Lung (tissue), 12 donors: ENCODE measurements around the gene ZNF462. TPM values are rescaled to one million over a fixed set of nuclear protein-coding genes. Genes with fewer than 3 reads are reported as not detected.
A peak's percentile ranks its signal among the peaks of the same experiment; 100 is the strongest.

Source experiments
- ATAC-seq: fragments of 200-7000 bp; cut with Tn5 transposase; one replicate; pipeline ENCODE4 v1.9.1; 2020; ENCODE audit warnings: moderate number of reproducible peaks; ENCODE audit not compliant: insufficient read depth, low FRiP score
- DNase-seq, 3 donors: peaks; one replicate each; pipeline ENCODE4 v3.0.0-alpha.2; 2013 to 2017
- H3K27ac ChIP-seq, 2 donors: one replicate each; pipeline ENCODE4 v1.5.1; 2013; ENCODE audit warnings: mild to moderate bottlenecking in 2 of 2, moderate library complexity in 2 of 2, control low read depth in 1 of 2, inconsistent platforms in 1 of 2, low read depth in 1 of 2, low read length in 1 of 2
- H3K27me3 ChIP-seq, 3 donors: one replicate each; pipeline ENCODE4 v1.5.1; 2013; ENCODE audit warnings: low read length in 2 of 3; ENCODE audit not compliant: control insufficient read depth in 3 of 3, insufficient read depth in 3 of 3
- H3K36me3 ChIP-seq, 4 donors: one replicate each; pipeline ENCODE4 v1.5.1; 2013; ENCODE audit warnings: low read length in 4 of 4, mild to moderate bottlenecking in 1 of 4, moderate library complexity in 1 of 4; ENCODE audit not compliant: control insufficient read depth in 4 of 4, insufficient read depth in 4 of 4
- H3K4me1 ChIP-seq, 5 donors: one replicate each; pipeline ENCODE4 v1.5.1; 2013; ENCODE audit warnings: low read length in 5 of 5, mild to moderate bottlenecking in 2 of 5, moderate library complexity in 1 of 5; ENCODE audit not compliant: control insufficient read depth in 5 of 5, insufficient read depth in 5 of 5
- H3K4me3 ChIP-seq: one replicate; pipeline ENCODE4 v1.5.1; 2013; ENCODE audit warnings: mild to moderate bottlenecking, control low read depth, moderate library complexity
- H3K9ac ChIP-seq, 2 donors: one replicate each; pipeline ENCODE4 v1.5.1; 2013; ENCODE audit warnings: low read length in 2 of 2, control low read depth in 1 of 2; ENCODE audit not compliant: insufficient read depth in 1 of 2
- H3K9me3 ChIP-seq, 4 donors: one replicate each; pipeline ENCODE4 v1.5.1; 2013; ENCODE audit warnings: low read length in 3 of 4, mild to moderate bottlenecking in 1 of 4, moderate library complexity in 1 of 4; ENCODE audit not compliant: control insufficient read depth in 4 of 4, insufficient read depth in 3 of 4
- CTCF ChIP-seq: IDR thresholded peaks from 2 replicates; pipeline ENCODE4 v1.5.1; 2012; ENCODE audit warnings: mild to moderate bottlenecking; ENCODE audit errors: control extremely low read depth, extremely low read depth
- WGBS, 2 donors: extraction: QIAGEN DNeasy Blood & Tissue Kit; methylation state at CpG; one replicate each; pipeline ENCODE4 v1.1.7; 2013; 5-methylcytosine and 5-hydroxymethylcytosine counted together
- polyA plus RNA-seq, 2 donors: library from polyadenylated mRNA; stranded (reverse); fragments of 200-250 nt; gene quantifications; one replicate each; pipeline ENCODE4 v1.2.1, GENCODE V29; 2013
- total RNA-seq, 2 donors: library from RNA; depleted of rRNA in 1 of 2; stranded (reverse); fragments of >200 nt in 1 of 2; gene quantifications; one replicate each; pipeline ENCODE4 v1.2.1, GENCODE V29; 2014 to 2021
- donor health status: control.
- donor health status: control.
- donor health status: Bipolar disorder and iron deficiency.
- donor health status: healthy.
- donor health status: DM: yes; HTN: yes; CAD: no.

ZNF462 gene
- total and polyA plus RNA-seq, 4 donors: 2.0 to 37.7 (median 19.5) TPM

DNA sequence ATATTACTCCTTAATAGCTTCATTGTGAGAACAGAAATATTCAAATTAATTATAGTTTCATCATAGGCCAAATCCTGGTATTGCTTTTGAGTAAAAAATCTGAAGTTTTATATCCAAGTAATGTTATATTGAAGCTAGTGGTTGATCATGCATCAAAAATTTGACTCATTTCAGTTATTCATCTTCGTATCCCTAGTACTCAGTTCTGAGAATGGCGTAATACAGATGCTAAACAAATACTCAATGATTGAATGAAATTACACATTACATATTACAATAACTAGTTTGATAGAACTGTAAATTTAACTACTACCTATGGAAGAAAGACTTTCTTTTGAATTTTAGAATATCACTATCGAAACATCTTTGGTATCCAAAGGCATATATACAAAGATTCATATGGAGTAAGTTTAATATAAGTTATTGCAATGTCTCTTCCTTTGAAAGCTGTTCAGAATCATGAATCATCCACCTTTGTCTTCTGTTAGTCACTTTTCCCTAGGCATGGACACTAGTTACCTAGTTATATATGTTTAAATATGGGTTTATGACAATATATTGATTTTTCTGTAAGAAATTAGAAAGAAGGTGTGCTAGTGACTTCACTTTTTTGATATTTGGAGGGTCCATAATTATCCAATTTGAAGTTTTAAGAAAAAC is 5.0 kb upstream of the ZNF462 start:
- Histone ChIP-seq H3K4me3 (no peak overlapping the region), H3K27ac (no peak overlapping the region), H3K9me3 (peaks cover 0 to 2% (median 0%) of the 10 kb centered on the region in 4 donors), H3K9ac (no peak overlapping the region), H3K27me3 (peaks cover 0 to 4% (median 0%) of the 10 kb centered on the region in 3 donors), H3K4me1 (peaks cover 0 to 3% (median 0%) of the 10 kb centered on the region in 5 donors), H3K36me3 (no peaks in the 10 kb centered on the region)
- WGBS, 2 donors: 93 to 98% methylated on average over 3 of the region's 3 CpGs
- ATAC-seq: no peak
- TF ChIP-seq CTCF: no peak
- no peak for DNase-seq

GRCh38 chr9:106859957-106860720 is 2.8 kb upstream of the ZNF462 start:
- Histone ChIP-seq H3K36me3 (no peaks in the 10 kb centered on the region), H3K4me3 (peak overlapping the region; percentile 68), H3K4me1 (peaks cover 0 to 7% (median 2%) of the 10 kb centered on the region in 5 donors), H3K9ac (peak overlapping the region; percentile 57 to 91), H3K27ac (peak overlapping the region; percentile 77 to 80), H3K9me3 (peaks cover 0 to 2% (median 0%) of the 10 kb centered on the region in 4 donors), H3K27me3 (peaks cover 0 to 4% (median 0%) of the 10 kb centered on the region in 3 donors)
- DNase-seq (peak; percentile 69 to 76 (median 73)), ATAC-seq (no peak)
- TF ChIP-seq CTCF: no peak
- 2 to 3% methylated on average over 43 of the region's 43 CpGs for WGBS, 2 donors

GRCh38 chr9:106860721-106861639 is 2.0 kb upstream of the ZNF462 start:
- Histone ChIP-seq H3K4me1 (peaks cover 0 to 9% (median 5%) of the 10 kb centered on the region in 5 donors), H3K27me3 (peaks cover 0 to 4% (median 0%) of the 10 kb centered on the region in 3 donors), H3K36me3 (no peaks in the 10 kb centered on the region), H3K4me3 (peak overlapping the region; percentile 68), H3K9me3 (peaks cover 0 to 2% (median 0%) of the 10 kb centered on the region in 4 donors), H3K27ac (peak overlapping the region; percentile 77 to 85), H3K9ac (peak overlapping the region; percentile 57 to 91)
- no peak for ATAC-seq
- no peak for TF ChIP-seq CTCF
- 1% methylated on average over 51 of the region's 51 CpGs for WGBS, 2 donors
- peak; percentile 59 to 77 (median 71) for DNase-seq
